Activated CD4-positive, alpha-beta T cell treated with anti-CD3 and anti-CD28 coated beads, Interleukin-10, Interleukin-2, amounts not matched to agents 100 ng/mL and 50 ng/mL, durations not matched to agents 16 hours and 8 hours (primary cell): ENCODE data around the gene CYP4F11.
"Not testable (repeated sequence)": the region's sequence is repeated elsewhere in the genome, so short reads cannot be mapped to it uniquely, and the experiment has no call there.

Source experiments
- DNase-seq: peaks from one replicate; pipeline ENCODE4 v3.0.0-alpha.2; 2020

The CYP4F11 gene

GRCh38 chr19:15874821-15875474, 59.4 kb downstream of the CYP4F11 start:
- DNase-seq = no peak

- DNase-seq = not testable (repeated sequence)
Observed at GRCh38 chr19:15873771-15874170, 60.6 kb downstream of the CYP4F11 start.

GRCh38 chr19:15871570-15871969, 62.8 kb downstream of the CYP4F11 start:
- DNase-seq = peak; percentile 23

GRCh38 chr19:15869873-15870272, 64.5 kb downstream of the CYP4F11 start:
- DNase-seq = no peak

- DNase-seq = peak; percentile 35
Observed at GRCh38 chr19:15869109-15869555, 65.2 kb downstream of the CYP4F11 start.

- no peak for DNase-seq
Observed at GRCh38 chr19:15866636-15867035, 67.7 kb downstream of the CYP4F11 start.

GRCh38 chr19:15864824-15865223, 69.5 kb downstream of the CYP4F11 start:
- DNase-seq = no peak

- DNase-seq = no peak
Observed at GRCh38 chr19:15863272-15863671, 71.1 kb downstream of the CYP4F11 start.

GRCh38 chr19:15862444-15862843, 71.9 kb downstream of the CYP4F11 start:
- DNase-seq = no peak
